Loucy (cell line): Measurements from ENCODE around the gene ASPDH.

Experiments used
- H2AFZ ChIP-seq: fragments of 200-600 bp; sonication (generic); 2 replicates; pipeline ENCODE4 v1.6.0; 2016; ENCODE audit warnings: antibody characterized with exemption, mild to moderate bottlenecking, low read length, moderate library complexity
- H3F3A ChIP-seq: fragments of 200-600 bp; 2 replicates; pipeline ENCODE4 v1.6.0; 2016; ENCODE audit warnings: antibody characterized with exemption, low read depth, mild to moderate bottlenecking
- H3K27me3 ChIP-seq: fragments of 200-600 bp; sonication (generic); 2 replicates; pipeline ENCODE4 v1.6.1; 2014; ENCODE audit warnings: low read length, mild to moderate bottlenecking; ENCODE audit not compliant: insufficient read depth, poor library complexity, severe bottlenecking
- H3K36me3 ChIP-seq: fragments of 200-600 bp; sonication (generic); 2 replicates; pipeline ENCODE4 v1.6.1; 2016; ENCODE audit warnings: low read length; ENCODE audit not compliant: insufficient read depth
- H3K4me1 ChIP-seq: fragments of 200-600 bp; sonication (generic); 2 replicates; pipeline ENCODE4 v1.5.1; 2014; ENCODE audit warnings: low read length, mild to moderate bottlenecking; ENCODE audit not compliant: insufficient read depth, poor library complexity, severe bottlenecking
- H3K4me2 ChIP-seq: fragments of 200-600 bp; sonication (generic); 2 replicates; pipeline ENCODE4 v1.6.0; 2014; ENCODE audit warnings: antibody characterized with exemption, low read length, low read depth, mild to moderate bottlenecking; ENCODE audit not compliant: poor library complexity, severe bottlenecking
- H3K4me3 ChIP-seq: fragments of 200-600 bp; sonication (generic); 2 replicates; pipeline ENCODE4 v1.5.1; 2014; ENCODE audit warnings: low read length, mild to moderate bottlenecking, mixed read lengths; ENCODE audit not compliant: poor library complexity, severe bottlenecking
- H3K79me2 ChIP-seq: fragments of 200-600 bp; sonication (generic); 2 replicates; pipeline ENCODE4 v1.6.1; 2014; ENCODE audit warnings: low read length; ENCODE audit not compliant: insufficient read depth
- H3K9ac ChIP-seq: fragments of 200-600 bp; sonication (generic); 2 replicates; pipeline ENCODE4 v1.6.0; 2014; ENCODE audit warnings: mild to moderate bottlenecking, low read depth, low read length, moderate library complexity; ENCODE audit not compliant: poor library complexity, severe bottlenecking
- H3K9me2 ChIP-seq: fragments of 200-600 bp; sonication (generic); replicated peaks from 2 replicates; pipeline ENCODE4 v1.6.1; 2016; ENCODE audit warnings: low read depth, low read length, mixed read lengths
- H3K9me3 ChIP-seq: fragments of 200-600 bp; sonication (generic); 2 replicates; pipeline ENCODE4 v1.6.1; 2014; ENCODE audit warnings: mild to moderate bottlenecking, antibody characterized with exemption, low read length, low read depth; ENCODE audit not compliant: insufficient read depth
- H4K20me1 ChIP-seq: fragments of 200-600 bp; sonication (generic); 2 replicates; pipeline ENCODE4 v1.6.0; 2014; ENCODE audit warnings: antibody characterized with exemption, low read length, mild to moderate bottlenecking; ENCODE audit not compliant: insufficient read depth, poor library complexity, severe bottlenecking
- CTCF ChIP-seq: fragments of 200-600 bp; sonication (generic); conservative IDR thresholded peaks from 2 replicates; pipeline ENCODE4 v1.5.1; 2014; ENCODE audit warnings: mild to moderate bottlenecking, antibody characterized with exemption, low read length
- EZH2phosphoT487 ChIP-seq: fragments of 200-600 bp; IDR thresholded peaks from 2 replicates; pipeline ENCODE4 v1.6.1; 2018; ENCODE audit warnings: antibody characterized with exemption, mild to moderate bottlenecking, moderate library complexity, borderline replicate concordance

The ASPDH gene

GRCh38 chr19:50490411-50490811, 23.3 kb downstream of the ASPDH start:
- no peaks in the 10 kb centered on the region for H3K9me2 ChIP-seq
- no peaks in the 10 kb centered on the region for H3K36me3 ChIP-seq
- TF ChIP-seq EZH2phosphoT487: no peak
- no peak for TF ChIP-seq CTCF
- H4K20me1 ChIP-seq: no peaks in the 10 kb centered on the region
- no peaks in the 10 kb centered on the region for H3K27me3 ChIP-seq
- H3K4me1 ChIP-seq: no peaks in the 10 kb centered on the region
- peaks cover 3% of the 10 kb centered on the region; the same call in 1 of the 2 replicates for H3K9me3 ChIP-seq
- no peak overlapping the region for H2AFZ ChIP-seq
- no peaks in the 10 kb centered on the region for H3F3A ChIP-seq
- H3K79me2 ChIP-seq: no peaks in the 10 kb centered on the region
- no peak overlapping the region for H3K4me3 ChIP-seq
- H3K4me2 ChIP-seq: no peak overlapping the region
- no peak overlapping the region for H3K9ac ChIP-seq

GRCh38 chr19:50489461-50490011, 24.2 kb downstream of the ASPDH start:
- no peaks in the 10 kb centered on the region for H3K36me3 ChIP-seq
- H3K4me2 ChIP-seq: no peak overlapping the region
- no peaks in the 10 kb centered on the region for H3K27me3 ChIP-seq
- H3K4me1 ChIP-seq: no peaks in the 10 kb centered on the region
- no peaks in the 10 kb centered on the region for H3F3A ChIP-seq
- H3K9ac ChIP-seq: no peak overlapping the region
- H3K9me3 ChIP-seq: peaks cover 3% of the 10 kb centered on the region; the same call in 1 of the 2 replicates
- H4K20me1 ChIP-seq: no peaks in the 10 kb centered on the region
- TF ChIP-seq EZH2phosphoT487 (no peak), CTCF (no peak)
- no peaks in the 10 kb centered on the region for H3K79me2 ChIP-seq
- H3K4me3 ChIP-seq: no peak overlapping the region
- no peak overlapping the region for H2AFZ ChIP-seq
- no peaks in the 10 kb centered on the region for H3K9me2 ChIP-seq

GRCh38 chr19:50488389-50489194, 25.1 kb downstream of the ASPDH start:
- no peaks in the 10 kb centered on the region for H3K27me3 ChIP-seq
- no peak overlapping the region for H2AFZ ChIP-seq
- no peak overlapping the region for H3K9ac ChIP-seq
- H3K36me3 ChIP-seq: no peaks in the 10 kb centered on the region
- no peaks in the 10 kb centered on the region for H3K79me2 ChIP-seq
- H3K4me3 ChIP-seq: no peak overlapping the region
- TF ChIP-seq EZH2phosphoT487 (no peak), CTCF (no peak)
- H3K9me2 ChIP-seq: no peaks in the 10 kb centered on the region
- H4K20me1 ChIP-seq: no peaks in the 10 kb centered on the region
- peaks cover 3% of the 10 kb centered on the region; the same call in 1 of the 2 replicates for H3K9me3 ChIP-seq
- H3F3A ChIP-seq: no peaks in the 10 kb centered on the region
- H3K4me1 ChIP-seq: no peaks in the 10 kb centered on the region
- no peak overlapping the region for H3K4me2 ChIP-seq
